Mesodermal cell (in vitro differentiated cells): ENCODE results near the gene GRIK3.

ENCODE experiments used
- H3K27ac ChIP-seq: 2 replicates; pipeline ENCODE4 v1.7.0; 2013; ENCODE audit warnings: mild to moderate bottlenecking, low read depth, low read length, moderate library complexity; ENCODE audit not compliant: severe bottlenecking
- H3K36me3 ChIP-seq: 2 replicates; pipeline ENCODE4 v1.7.1; 2013; ENCODE audit warnings: mild to moderate bottlenecking, low read length, moderate library complexity; ENCODE audit not compliant: control insufficient read depth, insufficient read depth
- H3K4me1 ChIP-seq: one replicate; pipeline ENCODE4 v1.7.1; 2013; ENCODE audit warnings: mild to moderate bottlenecking, low read length; ENCODE audit not compliant: insufficient read depth, control insufficient read depth, poor library complexity, severe bottlenecking
- H3K4me3 ChIP-seq: 2 replicates; pipeline ENCODE4 v1.7.0; 2013; ENCODE audit warnings: low read length, control low read depth, mild to moderate bottlenecking; ENCODE audit not compliant: insufficient read depth, poor library complexity, severe bottlenecking; ENCODE audit errors: extremely low read depth
- H3K9me3 ChIP-seq: 2 replicates; pipeline ENCODE4 v1.7.1; 2013; ENCODE audit warnings: mild to moderate bottlenecking, low read length, moderate library complexity; ENCODE audit not compliant: control insufficient read depth
- WGBS, 2 experiments: methylation state at CpG; one replicate each; pipeline ENCODE4 v1.1.5; 2013; ENCODE audit warnings: missing lambda C conversion rate in 2 of 2; ENCODE audit not compliant: insufficient coverage in 2 of 2; 5-methylcytosine and 5-hydroxymethylcytosine counted together

GRIK3 gene

DNA sequence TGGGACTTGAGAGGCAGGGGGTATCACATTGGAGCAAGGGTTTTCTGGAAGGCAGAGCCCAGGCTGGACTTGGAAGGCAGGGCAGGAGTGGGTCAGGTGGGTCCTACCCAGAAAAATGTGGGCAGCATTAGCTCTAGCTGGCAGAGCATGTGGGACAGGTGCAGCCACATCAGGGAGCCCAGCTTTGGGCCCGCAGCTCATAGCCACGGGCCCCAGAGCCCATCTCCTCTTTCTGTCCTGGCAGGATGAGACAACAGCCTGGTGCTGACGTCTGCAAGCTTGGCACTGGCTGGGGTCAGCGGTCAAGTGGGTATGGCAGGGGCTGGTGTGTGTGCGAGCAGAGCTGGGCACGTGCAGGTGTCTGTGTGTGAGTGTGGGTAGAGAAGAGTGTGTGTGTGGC, 154.7 kb downstream of the GRIK3 start:
- WGBS, 2 experiments = 90% methylated on average over 5 of the region's 6 CpGs; no CpG with 5 or more reads in 1 of the 2 experiments

DNA sequence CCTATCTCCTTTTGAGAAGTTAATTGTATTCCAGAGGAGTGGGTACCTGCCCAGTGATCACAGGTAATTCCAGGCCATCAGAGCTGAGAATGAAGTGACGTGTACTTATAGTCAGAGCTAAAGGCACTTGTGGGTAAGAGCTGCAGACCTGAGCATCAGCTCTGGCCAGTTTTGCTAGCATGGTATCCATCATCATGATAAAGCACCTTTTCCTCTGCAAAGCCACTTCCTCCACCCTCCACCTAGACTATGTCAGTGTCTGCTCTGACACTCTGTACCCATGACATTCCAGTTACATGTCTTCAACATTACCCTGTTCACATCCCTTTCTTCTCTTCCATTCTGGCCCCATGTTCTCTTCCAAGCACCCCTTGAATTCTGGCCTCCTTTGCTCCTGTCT, 157.3 kb downstream of the GRIK3 start:
- Histone ChIP-seq H3K27ac (no peak overlapping the region), H3K36me3 (no peaks in the 10 kb centered on the region), H3K4me1 (no peaks in the 10 kb centered on the region), H3K4me3 (no peak overlapping the region), H3K9me3 (no peaks in the 10 kb centered on the region)
- 90 to 100% methylated on average over 1 of the region's 1 CpG for WGBS, 2 experiments

More for the DNA sequence above, 154.7 kb downstream of the GRIK3 start:
- H3K4me3 ChIP-seq = no peak overlapping the region
- H3K27ac ChIP-seq = no peak overlapping the region
- peaks cover 3% of the 10 kb centered on the region for H3K4me1 ChIP-seq
- no peaks in the 10 kb centered on the region for H3K9me3 ChIP-seq
- H3K36me3 ChIP-seq = no peaks in the 10 kb centered on the region

DNA sequence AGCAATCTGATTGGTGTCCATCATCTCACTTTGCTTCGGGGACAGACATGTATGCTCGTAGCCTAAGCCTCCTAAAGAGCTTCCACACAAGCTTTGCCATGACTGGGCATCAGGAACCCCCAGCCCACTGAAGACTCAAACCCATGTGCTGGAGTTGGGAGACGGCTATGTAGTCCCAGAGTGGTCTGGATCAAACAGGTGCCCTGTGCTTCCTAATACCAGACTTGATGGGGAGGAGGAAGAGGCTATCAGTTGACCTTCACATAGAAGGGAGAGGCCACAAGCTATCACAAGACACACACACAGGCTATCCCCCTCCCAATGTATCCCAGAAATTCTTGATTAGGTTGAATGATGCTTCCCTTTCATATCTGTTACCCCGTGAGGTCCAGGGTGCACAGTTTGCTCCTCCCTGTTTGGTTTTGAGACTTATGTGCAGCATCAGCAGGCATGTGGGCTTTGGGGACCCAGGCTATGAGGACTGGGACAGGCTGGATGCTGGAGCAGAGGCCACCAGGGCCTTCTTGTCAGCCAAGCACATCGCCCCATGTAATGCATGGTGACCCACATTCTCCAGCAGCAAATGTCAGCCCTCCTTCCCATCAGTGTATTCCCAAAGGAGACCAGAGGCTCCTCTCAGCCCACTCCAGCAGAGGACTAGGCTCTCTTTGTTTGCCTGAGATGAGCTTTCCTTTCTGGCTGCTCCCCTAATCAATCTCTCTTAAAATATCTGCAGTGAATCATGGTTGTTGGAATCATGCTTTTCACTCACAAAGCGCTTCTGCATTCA, 159.8 kb downstream of the GRIK3 start:
- WGBS, 2 experiments = 88 to 100% methylated on average over 4 of the region's 6 CpGs
- peaks cover 6% of the 10 kb centered on the region for H3K4me1 ChIP-seq
- no peak overlapping the region for H3K27ac ChIP-seq
- H3K9me3 ChIP-seq = no peaks in the 10 kb centered on the region
- H3K36me3 ChIP-seq = no peaks in the 10 kb centered on the region
- no peak overlapping the region for H3K4me3 ChIP-seq

DNA sequence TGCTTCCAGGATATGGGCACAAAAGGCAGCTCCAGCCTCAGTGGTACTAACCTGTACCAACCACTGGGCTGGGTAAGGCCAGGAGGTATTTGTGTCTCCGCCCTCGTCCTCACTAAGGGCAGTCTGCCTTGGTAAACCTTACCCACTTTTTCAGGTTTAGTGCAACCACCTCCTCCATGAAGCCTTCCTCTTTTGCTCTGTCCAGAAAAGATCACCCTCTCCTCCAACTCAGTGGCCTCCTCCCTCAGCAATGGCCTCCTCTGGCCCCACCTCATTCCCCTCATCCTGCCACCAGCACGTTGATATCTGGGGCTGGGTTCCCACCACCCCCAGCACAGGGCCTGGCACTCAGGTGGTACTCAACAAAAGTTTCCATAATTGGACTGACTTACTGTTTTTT, 161.5 kb downstream of the GRIK3 start:
- H3K9me3 ChIP-seq = no peaks in the 10 kb centered on the region
- no peak overlapping the region for H3K4me3 ChIP-seq
- H3K36me3 ChIP-seq = no peaks in the 10 kb centered on the region
- peaks cover 6% of the 10 kb centered on the region for H3K4me1 ChIP-seq
- no peak overlapping the region for H3K27ac ChIP-seq
- WGBS, 2 experiments = 66% methylated on average over 2 of the region's 3 CpGs; no CpG with 5 or more reads in 1 of the 2 experiments

DNA sequence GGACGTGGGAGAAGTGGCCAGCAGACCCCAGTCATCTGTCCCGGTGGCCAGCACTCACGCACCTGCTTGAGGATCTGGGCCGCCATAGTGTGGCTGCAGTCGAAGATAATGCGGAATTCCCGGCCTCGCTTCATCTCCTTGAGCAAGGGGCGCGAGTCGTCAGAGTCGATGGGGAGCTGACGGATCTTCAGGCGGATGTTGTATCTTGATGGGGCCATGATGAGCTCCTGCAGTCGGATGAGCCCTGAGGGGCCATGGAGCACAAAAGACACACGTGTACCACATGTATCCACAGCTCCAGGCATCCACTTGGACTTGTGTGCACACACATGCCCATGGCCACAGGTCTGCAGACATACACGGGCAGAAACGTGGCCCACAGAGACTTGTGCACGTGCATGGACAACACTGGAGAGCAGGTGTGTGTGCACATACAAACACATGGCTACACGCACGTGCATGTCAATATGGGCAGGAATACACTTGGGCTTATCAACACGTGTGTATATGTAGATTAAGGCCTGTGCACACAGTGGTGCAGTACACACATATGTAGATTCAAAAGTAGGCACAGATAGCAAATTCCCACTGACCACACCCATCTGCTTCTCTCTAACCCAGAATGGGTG, 162.1 kb downstream of the GRIK3 start:
- whole genome bisulfite sequencing, 2 experiments = 94 to 95% methylated on average over 20 to 22 of the region's 22 CpGs
- Histone ChIP-seq H3K27ac (no peak overlapping the region), H3K36me3 (no peaks in the 10 kb centered on the region), H3K4me1 (peaks cover 6% of the 10 kb centered on the region), H3K9me3 (no peaks in the 10 kb centered on the region), H3K4me3 (no peak overlapping the region)

DNA sequence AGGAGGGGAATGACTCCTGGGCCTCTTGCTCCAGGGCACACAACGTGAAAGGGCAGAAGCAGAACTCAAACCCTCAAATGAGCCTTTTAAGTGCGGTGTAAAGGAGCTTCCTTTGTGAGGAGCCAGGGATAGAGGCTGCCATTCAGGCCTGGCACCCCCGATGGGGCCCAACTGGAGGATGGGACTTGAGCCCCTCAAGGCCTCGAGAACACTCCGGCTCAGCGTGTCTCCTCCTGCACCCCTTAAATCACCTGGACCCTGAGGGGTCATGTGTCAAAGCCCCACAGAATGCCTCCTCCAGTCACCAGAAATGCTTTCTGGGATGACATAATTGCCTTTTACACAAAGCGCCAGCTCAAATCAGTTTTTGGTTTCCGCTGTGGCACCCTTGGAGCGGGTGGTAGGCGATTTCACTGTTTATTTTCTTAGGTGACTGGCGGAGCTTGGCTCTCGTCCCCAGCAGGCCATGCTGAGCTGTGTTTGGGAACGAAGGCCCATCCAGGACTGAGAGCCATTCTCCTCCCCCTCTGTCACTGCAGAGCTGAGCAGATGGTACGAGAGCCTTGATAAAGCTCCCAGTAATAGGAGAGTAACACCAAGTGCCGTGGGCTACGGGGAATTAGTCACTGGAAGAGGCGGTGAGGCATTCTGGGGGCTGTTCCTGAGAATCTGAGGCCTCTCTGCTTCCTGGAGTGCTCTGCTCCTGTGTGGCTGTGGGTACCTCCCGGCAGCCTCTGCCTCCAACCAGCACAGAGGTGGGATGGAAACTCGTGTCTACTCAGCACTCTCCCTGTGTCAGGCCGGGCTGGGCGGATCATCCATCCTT, 163.0 kb downstream of the GRIK3 start:
- no peak overlapping the region for H3K4me3 ChIP-seq
- peaks cover 6% of the 10 kb centered on the region for H3K4me1 ChIP-seq
- no peaks in the 10 kb centered on the region for H3K9me3 ChIP-seq
- no peaks in the 10 kb centered on the region for H3K36me3 ChIP-seq
- no peak overlapping the region for H3K27ac ChIP-seq
- 84 to 87% methylated on average over 19 to 21 of the region's 21 CpGs for WGBS, 2 experiments

DNA sequence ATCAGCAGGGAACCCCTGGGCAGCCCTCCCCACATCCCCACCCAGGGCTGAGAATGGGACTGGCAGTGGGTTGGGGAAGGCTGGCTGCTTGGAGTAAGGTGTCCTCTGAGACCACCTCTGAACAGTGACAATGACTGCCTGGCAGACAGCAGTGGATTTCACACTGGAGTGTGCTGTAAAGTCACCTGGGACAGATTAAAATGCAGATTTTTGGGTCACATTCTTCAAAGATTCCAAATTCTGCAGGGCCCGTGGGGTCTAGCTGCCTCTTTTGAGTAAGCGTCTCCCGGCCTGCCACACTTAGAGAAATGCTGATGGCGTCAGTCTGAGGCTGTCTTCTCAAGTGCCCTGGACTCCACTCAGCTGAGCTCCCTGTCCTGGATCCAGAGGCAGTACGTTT, 164.5 kb downstream of the GRIK3 start:
- 74 to 81% methylated on average over 5 of the region's 5 CpGs for WGBS, 2 experiments
- H3K4me3 ChIP-seq = no peak overlapping the region

DNA sequence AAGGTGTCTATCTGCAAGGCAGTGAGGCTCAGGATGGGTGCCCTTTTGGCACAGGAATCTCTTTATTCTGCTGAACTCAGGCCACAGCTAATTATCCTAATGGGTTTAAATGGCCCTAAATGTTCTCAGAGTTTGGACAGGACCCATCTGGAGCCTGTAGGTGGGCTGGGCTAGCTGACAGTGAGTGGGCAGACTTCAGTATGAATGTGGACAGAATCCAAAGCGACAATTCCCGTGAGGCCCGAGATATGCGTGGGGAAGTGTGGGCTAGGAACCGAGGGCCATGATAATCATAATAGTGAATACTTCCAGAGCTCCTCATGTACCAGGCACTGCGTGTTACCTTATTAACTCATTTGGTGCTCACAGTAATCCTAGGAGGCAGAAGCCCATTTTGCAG, 165.3 kb downstream of the GRIK3 start:
- H3K4me3 ChIP-seq = no peak overlapping the region
- no peaks in the 10 kb centered on the region for H3K9me3 ChIP-seq
- WGBS, 2 experiments = 95% methylated on average over 4 to 6 of the region's 6 CpGs
- H3K4me1 ChIP-seq = peaks cover 6% of the 10 kb centered on the region
- no peaks in the 10 kb centered on the region for H3K36me3 ChIP-seq
- no peak overlapping the region for H3K27ac ChIP-seq

More for the DNA sequence above, 164.5 kb downstream of the GRIK3 start:
- Histone ChIP-seq H3K9me3 (no peaks in the 10 kb centered on the region), H3K27ac (no peak overlapping the region), H3K36me3 (no peaks in the 10 kb centered on the region), H3K4me1 (peaks cover 6% of the 10 kb centered on the region)

DNA sequence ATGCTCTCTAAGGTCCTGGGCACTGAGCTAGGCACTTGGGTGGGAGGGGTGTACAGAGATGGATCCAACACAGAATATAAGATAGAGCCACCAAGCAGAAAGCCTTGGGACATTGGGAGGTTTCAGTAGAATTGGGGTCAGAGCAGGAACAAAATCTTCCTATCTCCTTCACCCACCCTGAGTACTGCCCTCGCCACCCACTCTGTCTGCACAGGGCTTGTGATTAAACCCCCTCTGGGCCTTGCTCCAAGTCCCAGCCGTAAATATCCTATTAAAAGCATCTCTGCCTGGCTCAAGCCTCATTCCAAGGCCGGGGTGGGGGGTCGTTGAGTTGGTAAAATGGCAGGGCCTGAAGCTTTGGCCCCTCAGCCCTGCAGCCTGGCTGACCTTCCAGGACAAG, 166.7 kb downstream of the GRIK3 start:
- Histone ChIP-seq H3K27ac (no peak overlapping the region), H3K9me3 (no peaks in the 10 kb centered on the region), H3K36me3 (no peaks in the 10 kb centered on the region), H3K4me3 (no peak overlapping the region), H3K4me1 (peaks cover 6% of the 10 kb centered on the region)
- 95% methylated on average over 2 of the region's 4 CpGs; no CpG with 5 or more reads in 1 of the 2 experiments for WGBS, 2 experiments

DNA sequence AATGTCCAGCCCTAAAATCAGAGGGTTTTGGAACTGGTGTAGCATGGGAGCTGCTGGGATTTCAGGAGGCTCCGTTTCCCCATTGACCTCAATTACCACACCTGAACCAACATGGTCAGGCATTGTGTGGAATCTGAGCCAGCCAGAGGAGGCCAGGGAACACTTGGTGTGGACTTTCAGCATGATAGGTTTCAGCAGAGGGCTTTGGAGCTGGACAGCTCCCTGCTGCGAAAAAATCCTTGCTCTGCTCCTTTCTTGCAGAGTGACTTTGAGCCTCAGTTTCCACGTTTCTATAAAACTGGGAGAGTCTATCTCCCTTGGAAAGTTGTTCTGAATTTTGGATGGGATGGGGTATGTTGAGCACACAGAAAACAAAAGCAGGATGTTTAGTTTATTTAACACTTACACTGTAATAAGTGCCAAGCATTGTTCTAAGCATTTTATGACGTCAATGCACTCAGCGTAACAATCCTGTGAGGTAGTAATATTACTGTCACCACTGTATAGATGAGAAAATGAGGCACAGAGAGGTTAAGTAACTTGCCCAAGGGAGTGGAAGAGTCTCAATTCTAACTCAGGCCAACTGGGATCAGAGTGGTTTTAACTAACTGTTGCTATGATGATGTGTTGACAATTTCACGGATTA, 168.0 kb downstream of the GRIK3 start:
- Histone ChIP-seq H3K27ac (no peak overlapping the region), H3K4me1 (peaks cover 2% of the 10 kb centered on the region), H3K36me3 (no peaks in the 10 kb centered on the region), H3K4me3 (no peak overlapping the region), H3K9me3 (no peaks in the 10 kb centered on the region)
- WGBS, 2 experiments = 92 to 93% methylated on average over 4 of the region's 6 CpGs
